GM12873 (cell line): Measurements from ENCODE around the gene CDH3.

Experiments
- TF ChIP-seq, protein P1 (sequence below): IDR thresholded peaks from 2 replicates; pipeline ENCODE4 v1.5.1; 2012; ENCODE audit warnings: low read depth, mild to moderate bottlenecking, moderate library complexity, low read length, control low read depth; ENCODE audit not compliant: insufficient read depth; ENCODE audit errors: missing control alignments

CDH3 gene

DNA sequence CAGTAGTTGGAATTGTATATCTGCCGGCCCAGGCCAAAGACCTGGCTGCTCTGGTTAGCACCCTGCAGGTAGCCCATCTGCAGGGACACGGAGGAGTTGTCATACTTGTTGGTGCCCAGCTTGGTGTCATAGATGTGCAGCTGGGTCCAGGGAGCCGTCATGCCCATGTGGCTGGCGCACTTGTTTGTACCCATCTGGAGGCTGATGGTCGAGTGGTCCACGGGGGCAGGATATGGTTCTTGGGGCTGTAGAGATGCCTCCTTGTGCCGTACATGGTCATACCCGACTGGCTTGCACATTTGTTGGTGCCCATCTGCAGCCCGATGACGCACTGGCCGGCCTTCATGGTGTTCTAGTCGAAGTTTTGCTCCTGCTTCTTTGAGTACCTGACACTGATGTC is 6.0 kb downstream of the CDH3 start:
- TF ChIP-seq, protein P1, sequence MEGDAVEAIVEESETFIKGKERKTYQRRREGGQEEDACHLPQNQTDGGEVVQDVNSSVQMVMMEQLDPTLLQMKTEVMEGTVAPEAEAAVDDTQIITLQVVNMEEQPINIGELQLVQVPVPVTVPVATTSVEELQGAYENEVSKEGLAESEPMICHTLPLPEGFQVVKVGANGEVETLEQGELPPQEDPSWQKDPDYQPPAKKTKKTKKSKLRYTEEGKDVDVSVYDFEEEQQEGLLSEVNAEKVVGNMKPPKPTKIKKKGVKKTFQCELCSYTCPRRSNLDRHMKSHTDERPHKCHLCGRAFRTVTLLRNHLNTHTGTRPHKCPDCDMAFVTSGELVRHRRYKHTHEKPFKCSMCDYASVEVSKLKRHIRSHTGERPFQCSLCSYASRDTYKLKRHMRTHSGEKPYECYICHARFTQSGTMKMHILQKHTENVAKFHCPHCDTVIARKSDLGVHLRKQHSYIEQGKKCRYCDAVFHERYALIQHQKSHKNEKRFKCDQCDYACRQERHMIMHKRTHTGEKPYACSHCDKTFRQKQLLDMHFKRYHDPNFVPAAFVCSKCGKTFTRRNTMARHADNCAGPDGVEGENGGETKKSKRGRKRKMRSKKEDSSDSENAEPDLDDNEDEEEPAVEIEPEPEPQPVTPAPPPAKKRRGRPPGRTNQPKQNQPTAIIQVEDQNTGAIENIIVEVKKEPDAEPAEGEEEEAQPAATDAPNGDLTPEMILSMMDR = no peak

- TF ChIP-seq, protein P1 = no peak
Measured at GRCh38 chr16:68652659-68653058, 7.5 kb downstream of the CDH3 start.

DNA sequence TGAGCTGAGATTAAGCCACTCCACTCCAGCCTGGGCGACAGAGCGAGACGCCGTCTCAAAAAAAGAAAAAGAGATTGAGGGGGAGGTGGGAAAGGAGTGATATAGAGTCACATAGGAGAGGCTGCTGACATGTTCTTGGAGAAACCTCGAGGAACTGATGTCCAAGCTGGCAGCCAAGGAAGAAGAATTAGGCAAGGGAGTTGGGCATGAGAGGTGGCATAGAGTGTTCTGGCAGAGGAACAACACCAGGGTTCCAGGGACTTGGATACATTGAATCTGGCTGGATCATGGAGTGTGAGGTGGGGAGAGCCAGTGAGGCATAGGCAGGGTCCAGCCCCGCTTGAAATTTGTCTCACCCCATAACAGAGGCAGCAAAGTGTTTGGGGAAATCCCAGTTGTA is 10.7 kb downstream of the CDH3 start:
- TF ChIP-seq, protein P1 = no peak

GRCh38 chr16:68656751-68657150 is 11.6 kb downstream of the CDH3 start:
- TF ChIP-seq, protein P1 = no peak

GRCh38 chr16:68658341-68658973 is 13.3 kb downstream of the CDH3 start:
- TF ChIP-seq, protein P1 = no peak

DNA sequence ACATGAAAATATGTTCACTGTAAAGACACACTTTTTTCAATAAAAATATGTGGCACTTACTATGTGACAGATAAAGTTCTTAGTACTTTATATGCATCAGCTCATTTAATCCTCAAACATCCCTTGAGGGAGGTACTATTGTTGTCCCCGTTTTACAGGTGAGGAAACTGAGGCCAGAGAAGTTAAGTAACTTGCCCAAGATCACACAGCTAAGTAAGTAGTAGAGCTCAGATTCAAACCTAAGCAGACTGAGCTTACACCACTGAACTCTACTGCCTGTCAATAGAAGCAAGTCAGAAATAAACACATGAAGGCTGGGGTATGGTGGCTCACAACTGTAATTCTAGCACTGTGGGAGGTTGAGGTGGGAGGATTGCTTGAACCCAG is 13.9 kb downstream of the CDH3 start:
- TF ChIP-seq, protein P1 = no peak

DNA sequence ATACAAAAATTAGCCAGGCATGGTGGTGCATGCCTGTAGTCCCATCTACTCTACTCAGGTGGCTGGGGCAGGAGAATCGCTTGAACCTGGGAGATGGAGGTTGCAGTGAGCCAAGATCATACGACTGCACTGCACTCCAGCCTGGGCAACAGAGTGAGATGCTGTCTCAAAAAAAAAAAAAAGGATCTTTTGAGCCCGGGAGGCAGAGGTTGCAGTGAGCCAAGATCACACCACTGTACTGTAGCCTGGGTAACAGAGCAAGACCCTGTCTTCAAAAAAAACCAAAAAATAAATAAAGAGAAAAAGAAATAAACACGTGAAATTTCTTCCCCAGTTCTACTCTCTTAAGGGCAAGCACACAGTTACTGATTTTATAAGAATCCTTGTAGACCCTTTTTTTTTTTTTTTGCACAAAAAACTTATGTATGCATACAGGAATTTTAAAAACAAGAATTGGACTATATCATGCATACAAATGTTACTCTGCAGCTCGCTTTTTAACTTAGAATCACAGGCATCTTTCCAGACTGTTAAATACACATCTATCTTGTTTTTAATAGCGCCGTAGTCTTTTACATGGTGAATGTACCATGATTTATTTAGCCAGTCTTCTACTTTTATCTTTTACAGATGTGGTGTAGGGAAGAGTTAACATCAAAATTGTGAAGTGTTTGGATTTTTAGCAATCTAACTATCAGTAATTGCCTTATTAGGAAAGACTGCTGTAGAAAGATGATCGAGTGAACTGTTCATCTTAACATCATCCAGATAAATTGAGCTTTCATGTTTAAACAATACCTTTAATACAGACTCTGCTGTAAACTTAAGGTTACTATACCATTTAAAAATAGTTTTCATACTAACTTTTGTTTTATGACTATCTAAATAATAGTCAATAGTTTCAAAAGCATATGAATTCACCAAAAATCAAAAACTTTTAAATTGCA is 14.6 kb downstream of the CDH3 start:
- TF ChIP-seq, protein P1 = no peak
